ENCODE data around the gene MEPCE.
"Not testable (repeated sequence)": the region's sequence is repeated elsewhere in the genome, so short reads cannot be mapped to it uniquely, and the experiment has no call there.

Gene MEPCE

GRCh38 chr7:100429637-100430492 lies at the start of gene MEPCE:
TSS of gene MEPCE (plus strand) at chr7:100429831. CDS start at chr7:100430019, 188 bp downstream.
- in situ Hi-C loops (cut with MboI; ENCODE audit: low sequenced_read_pairs), result no loop called here

GRCh38 chr7:100380196-100380595 lies 49.4 kb upstream of the MEPCE start:
- in situ Hi-C loops (cut with MboI; ENCODE audit: low sequenced_read_pairs), result no loop called here

GRCh38 chr7:100381531-100382233 lies 47.9 kb upstream of the MEPCE start:
- in situ Hi-C loops (cut with MboI; ENCODE audit: low sequenced_read_pairs), result not testable (repeated sequence)

GRCh38 chr7:100382234-100382853 lies 47.3 kb upstream of the MEPCE start:
- in situ Hi-C loops (cut with MboI; ENCODE audit: low sequenced_read_pairs), result not testable (repeated sequence)

GRCh38 chr7:100384628-100385294 lies 44.9 kb upstream of the MEPCE start:
- in situ Hi-C loops (cut with MboI; ENCODE audit: low sequenced_read_pairs), result no loop called here

GRCh38 chr7:100386940-100387339 lies 42.7 kb upstream of the MEPCE start:
- in situ Hi-C loops (cut with MboI; ENCODE audit: low sequenced_read_pairs), result no loop called here

- in situ Hi-C loops (cut with MboI; ENCODE audit: low sequenced_read_pairs), result no loop called here
These were observed 41.9 kb upstream of the MEPCE start for GRCh38 chr7:100387695-100388094.

- in situ Hi-C loops (cut with MboI; ENCODE audit: low sequenced_read_pairs), result no loop called here
These were observed 40.1 kb upstream of the MEPCE start for GRCh38 chr7:100389437-100390088.

GRCh38 chr7:100390286-100391009 lies 39.2 kb upstream of the MEPCE start:
- in situ Hi-C loops (cut with MboI; ENCODE audit: low sequenced_read_pairs), result no loop called here

- in situ Hi-C loops (cut with MboI; ENCODE audit: low sequenced_read_pairs), result no loop called here
These were observed 36.3 kb upstream of the MEPCE start for GRCh38 chr7:100393233-100393905.

- in situ Hi-C loops (cut with MboI; ENCODE audit: low sequenced_read_pairs), result no loop called here
These were observed 35.6 kb upstream of the MEPCE start for GRCh38 chr7:100394077-100394476.

GRCh38 chr7:100396421-100396982 lies 33.1 kb upstream of the MEPCE start:
- in situ Hi-C loops (cut with MboI; ENCODE audit: low sequenced_read_pairs), result no loop called here

GRCh38 chr7:100397315-100398081 lies 32.1 kb upstream of the MEPCE start:
- in situ Hi-C loops (cut with MboI; ENCODE audit: low sequenced_read_pairs), result no loop called here

- in situ Hi-C loops (cut with MboI; ENCODE audit: low sequenced_read_pairs), result no loop called here
These were observed 31.4 kb upstream of the MEPCE start for GRCh38 chr7:100398239-100398638.

GRCh38 chr7:100400041-100400440 lies 29.6 kb upstream of the MEPCE start:
- in situ Hi-C loops (cut with MboI; ENCODE audit: low sequenced_read_pairs), result no loop called here

GRCh38 chr7:100400656-100401055 lies 29.0 kb upstream of the MEPCE start:
- in situ Hi-C loops (cut with MboI; ENCODE audit: low sequenced_read_pairs), result no loop called here

- in situ Hi-C loops (cut with MboI; ENCODE audit: low sequenced_read_pairs), result no loop called here
These were observed 27.8 kb upstream of the MEPCE start for GRCh38 chr7:100401811-100402210.

GRCh38 chr7:100402241-100402640 lies 27.4 kb upstream of the MEPCE start:
- in situ Hi-C loops (cut with MboI; ENCODE audit: low sequenced_read_pairs), result no loop called here
